PC-3 (cell line): ENCODE data around the gene MAPK8. TPM values are rescaled to one million over a fixed set of nuclear protein-coding genes. Genes with fewer than 3 reads are reported as not detected.

Source experiments
- ATAC-seq: fragments of 200-7000 bp; cut with Tn5 transposase; 2 replicates; pipeline ENCODE4 v1.9.1; 2020; ENCODE audit warnings: mild to moderate bottlenecking, moderate library complexity
- BruUV-seq: library from RNA; stranded (reverse); fragments of 400-500 nt; replicated peaks from 2 replicates; lab custom pipeline; 2021; lab: Mats Ljungman, UMichigan
- CTCF ChIA-PET: fragments of 300-600 bp; sonication (Branson Sonifier 250); formaldehyde crosslinking; loops from one replicate; lab custom pipeline; 2022; ENCODE audit warnings: antibody characterized with exemption; lab: Charles Lee
- POLR2A ChIA-PET: fragments of 300-600 bp; sonication (Branson Sonifier 250); formaldehyde crosslinking; loops from one replicate; lab custom pipeline; 2022; ENCODE audit warnings: antibody characterized with exemption; ENCODE audit not compliant: unreplicated experiment; lab: Charles Lee
- DNase-seq: peaks from one replicate; pipeline ENCODE4 v3.0.0-alpha.2; 2015
- H2AFZ ChIP-seq: fragments of 300-600 bp; sonication (generic); 2 replicates; pipeline ENCODE4 v1.6.0; 2016; ENCODE audit warnings: antibody characterized with exemption, low read length
- H3F3A ChIP-seq: fragments of 300-600 bp; sonication (generic); one replicate; pipeline ENCODE4 v1.6.0; 2017; ENCODE audit warnings: antibody characterized with exemption, low read length, control low read depth, mild to moderate bottlenecking; ENCODE audit not compliant: unreplicated experiment
- H3K27ac ChIP-seq: fragments of 300-600 bp; sonication (generic); 2 replicates; pipeline ENCODE4 v1.5.1; 2016; ENCODE audit warnings: mild to moderate bottlenecking, low read length
- H3K27me3 ChIP-seq: fragments of 300-600 bp; sonication (generic); 2 replicates; pipeline ENCODE4 v1.6.1; 2016; ENCODE audit warnings: low read length, mixed read lengths
- H3K36me3 ChIP-seq: fragments of 300-600 bp; sonication (generic); 2 replicates; pipeline ENCODE4 v1.6.1; 2016; ENCODE audit warnings: low read depth, mixed run types, low read length, mixed read lengths
- H3K4me1 ChIP-seq: fragments of 300-600 bp; sonication (generic); 2 replicates; pipeline ENCODE4 v1.5.1; 2016; ENCODE audit warnings: low read length; ENCODE audit not compliant: insufficient read depth
- H3K4me2 ChIP-seq: fragments of 300-600 bp; sonication (generic); 2 replicates; pipeline ENCODE4 v1.6.0; 2016; ENCODE audit warnings: low read length
- H3K4me3 ChIP-seq: fragments of 300-600 bp; sonication (generic); 2 replicates; pipeline ENCODE4 v1.5.1; 2016; ENCODE audit warnings: mild to moderate bottlenecking, low read length, mixed read lengths
- H3K79me2 ChIP-seq: fragments of 300-600 bp; sonication (generic); 2 replicates; pipeline ENCODE4 v1.6.1; 2017; ENCODE audit warnings: low read length, mixed read lengths
- H3K9ac ChIP-seq: fragments of 300-600 bp; sonication (generic); 2 replicates; pipeline ENCODE4 v1.6.0; 2016; ENCODE audit warnings: mild to moderate bottlenecking, low read length
- H3K9me2 ChIP-seq: fragments of 300-600 bp; sonication (generic); replicated peaks from 2 replicates; pipeline ENCODE4 v1.6.1; 2016; ENCODE audit warnings: mixed run types, low read length, mixed read lengths
- H3K9me3 ChIP-seq: fragments of 300-600 bp; sonication (generic); 2 replicates; pipeline ENCODE4 v1.6.1; 2016; ENCODE audit warnings: low read length, mixed read lengths
- H4K20me1 ChIP-seq: fragments of 300-600 bp; sonication (generic); 2 replicates; pipeline ENCODE4 v1.6.1; 2016; ENCODE audit warnings: low read length, mixed read lengths
- CTCF ChIP-seq: fragments of 300-600 bp; sonication (generic); conservative IDR thresholded peaks from 2 replicates; pipeline ENCODE4 v1.5.1; 2017; ENCODE audit warnings: antibody characterized with exemption, low read depth, mild to moderate bottlenecking, low read length
- EZH2 ChIP-seq: fragments of 300-600 bp; sonication (generic); IDR thresholded peaks from one replicate; pipeline ENCODE4 v1.6.1; 2017; ENCODE audit warnings: antibody characterized with exemption, mild to moderate bottlenecking, low read length; ENCODE audit not compliant: unreplicated experiment
- EZH2phosphoT487 ChIP-seq: fragments of 300-600 bp; sonication (generic); IDR thresholded peaks from 2 replicates; pipeline ENCODE4 v1.6.1; 2018; ENCODE audit warnings: mild to moderate bottlenecking, antibody characterized with exemption, low read length, borderline replicate concordance
- intact Hi-C: fragments of 100-400 bp; cut with micrococcal nuclease; formaldehyde crosslinking; loops from 2 replicates; pipeline ENCODE4 v1.9.0; 2023
- total RNA-seq: library from RNA; depleted of rRNA; stranded (reverse); fragments of >200 nt; gene quantifications from 2 replicates; pipeline ENCODE4 v1.2.3, GENCODE V29; 2014

The MAPK8 gene
- total RNA-seq, 1 experiment from 2014 or later, result 26.6 TPM

GRCh38 chr10:48406204-48406603 is 99.7 kb downstream of the MAPK8 start:
- Histone ChIP-seq H3K36me3 (peaks cover 5% of the 10 kb centered on the region; the same call in 1 of the 2 replicates), H2AFZ (no peak overlapping the region), H3K4me2 (no peak overlapping the region), H3K27me3 (no peaks in the 10 kb centered on the region), H3K9me3 (no peaks in the 10 kb centered on the region), H3K27ac (no peak overlapping the region), H3K4me3 (no peak overlapping the region), H3K9ac (no peak overlapping the region), H4K20me1 (no peaks in the 10 kb centered on the region), H3K79me2 (no peaks in the 10 kb centered on the region), H3F3A (no peaks in the 10 kb centered on the region), H3K4me1 (peaks cover 8% of the 10 kb centered on the region), H3K9me2 (no peaks in the 10 kb centered on the region)
- no TSS peak for BruUV-seq
- ATAC-seq (peak; percentile 91), DNase-seq (peak; percentile 65)
- TF ChIP-seq CTCF (0 out of 2 replicates have a peak, but pooled peaks have one; percentile 24), EZH2 (no peak), EZH2phosphoT487 (no peak)
- CTCF ChIA-PET, result no interaction called here
- intact Hi-C loops, result loop anchor here (5.0 kb wide), 1 partner anchor 39 kb away; no protein-coding TSS in a partner anchor
- POLR2A ChIA-PET, result no interaction called here

GRCh38 chr10:48406658-48407057 is 100.2 kb downstream of the MAPK8 start:
- Histone ChIP-seq H3K79me2 (no peaks in the 10 kb centered on the region), H3K9me2 (no peaks in the 10 kb centered on the region), H3K27ac (no peak overlapping the region), H3K9ac (no peak overlapping the region), H3K4me3 (no peak overlapping the region), H3K9me3 (no peaks in the 10 kb centered on the region), H3F3A (no peaks in the 10 kb centered on the region), H3K4me2 (no peak overlapping the region), H2AFZ (no peak overlapping the region), H3K4me1 (peaks cover 8% of the 10 kb centered on the region), H3K27me3 (no peaks in the 10 kb centered on the region), H4K20me1 (no peaks in the 10 kb centered on the region), H3K36me3 (peaks cover 5% of the 10 kb centered on the region; the same call in 1 of the 2 replicates)
- ATAC-seq (no peak), DNase-seq (no peak)
- BruUV-seq, result no TSS peak
- no peak for TF ChIP-seq EZH2
- no peak for TF ChIP-seq CTCF
- TF ChIP-seq EZH2phosphoT487, result no peak
- intact Hi-C loops, result loop anchor here (5.0 kb wide), 1 partner anchor 39 kb away; no protein-coding TSS in a partner anchor
- ChIA-PET POLR2A (no interaction called here), CTCF (no interaction called here)

GRCh38 chr10:48410503-48410902 is 104.0 kb downstream of the MAPK8 start:
- no peak for ATAC-seq
- peaks cover 13% of the 10 kb centered on the region for H3K4me1 ChIP-seq
- ChIA-PET POLR2A (no interaction called here), CTCF (no interaction called here)
- no peak overlapping the region for H2AFZ ChIP-seq
- peaks cover 3% of the 10 kb centered on the region; the same call in 1 of the 2 replicates for H3K9me3 ChIP-seq
- H3K79me2 ChIP-seq, result no peaks in the 10 kb centered on the region
- no peak overlapping the region for H3K9ac ChIP-seq
- H3K4me2 ChIP-seq, result no peak overlapping the region
- H3K4me3 ChIP-seq, result no peak overlapping the region
- H3K9me2 ChIP-seq, result no peaks in the 10 kb centered on the region
- H3K27ac ChIP-seq, result no peak overlapping the region
- H3K36me3 ChIP-seq, result peaks cover 13% of the 10 kb centered on the region
- no TSS peak for BruUV-seq
- no peak for DNase-seq
- intact Hi-C loops, result no loop called here
- H4K20me1 ChIP-seq, result no peaks in the 10 kb centered on the region
- H3F3A ChIP-seq, result no peaks in the 10 kb centered on the region
- TF ChIP-seq EZH2, result no peak
- no peak for TF ChIP-seq EZH2phosphoT487
- TF ChIP-seq CTCF, result no peak
- H3K27me3 ChIP-seq, result no peaks in the 10 kb centered on the region
